NCI-H1048 (cell line): ENCODE results near the gene GTPBP10.
A peak's percentile ranks its signal among the peaks of the same experiment; 100 is the strongest.

ENCODE experiments used
- DNase-seq: peaks from one replicate; lab custom pipeline; 2025; lab: John Stamatoyannopoulos, UW

Gene GTPBP10

DNA sequence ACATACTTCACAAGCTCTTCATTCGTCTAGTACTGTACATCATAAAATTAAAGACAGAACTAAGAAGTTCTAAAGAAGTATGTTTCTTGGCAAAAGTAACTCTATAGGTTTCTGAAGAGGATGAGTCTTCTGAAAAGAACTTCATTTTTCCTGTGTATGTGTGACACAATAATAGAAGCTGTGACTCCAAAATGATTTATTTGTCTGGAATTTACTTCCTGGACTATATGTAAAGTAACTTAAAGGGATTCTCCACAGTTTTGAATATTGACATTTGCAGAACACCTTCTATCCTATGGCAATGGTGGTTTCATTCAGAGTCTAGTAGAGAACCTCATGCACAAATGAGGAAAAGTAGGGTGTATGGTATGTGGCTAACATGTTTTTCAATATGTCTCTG is 36.9 kb downstream of the GTPBP10 start:
- DNase-seq, result no peak

DNA sequence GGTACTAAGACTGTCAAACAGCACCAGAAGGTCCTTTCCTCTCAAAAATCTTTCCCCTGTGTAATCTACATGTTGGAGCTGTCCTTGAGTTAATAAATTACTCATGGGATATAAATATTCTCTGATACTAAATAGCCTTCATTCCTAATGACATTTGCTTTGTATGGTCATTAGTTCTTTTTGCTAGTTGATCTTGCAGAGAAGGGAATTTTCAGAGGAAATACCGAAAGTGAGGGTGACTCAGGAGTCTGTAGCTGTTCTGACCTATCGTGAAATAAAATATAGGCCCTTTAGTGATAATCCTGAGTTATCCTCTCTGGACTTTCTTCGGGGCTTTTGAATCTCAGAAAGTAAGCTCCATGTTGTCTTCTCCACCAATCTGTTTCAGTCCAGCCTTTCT is 37.3 kb downstream of the GTPBP10 start:
- DNase-seq, result no peak

GRCh38 chr7:90384433-90384832 is 37.9 kb downstream of the GTPBP10 start:
- no peak for DNase-seq

GRCh38 chr7:90387470-90388240 is 41.1 kb downstream of the GTPBP10 start:
- no peak for DNase-seq

DNA sequence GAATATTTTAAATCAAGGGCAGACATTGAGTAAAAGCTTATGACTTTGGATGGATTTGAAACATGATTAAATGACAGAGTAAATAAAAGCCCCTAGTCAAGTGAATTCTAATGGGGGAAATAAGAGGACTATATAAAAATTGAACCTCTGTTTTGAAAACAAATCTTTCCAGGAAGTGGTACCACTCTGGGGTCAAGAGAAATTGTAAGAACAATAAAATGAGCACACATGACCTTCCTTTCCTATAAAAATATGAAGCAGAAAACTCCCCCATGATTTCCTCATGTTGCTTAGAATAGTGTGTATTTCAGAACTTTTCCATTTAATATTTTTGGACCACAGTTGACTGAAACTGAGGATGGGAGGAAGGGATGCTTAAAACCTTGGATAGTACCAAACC is 44.4 kb downstream of the GTPBP10 start:
- DNase-seq, result no peak

- no peak for DNase-seq
These were observed 45.0 kb downstream of the GTPBP10 start for GRCh38 chr7:90391488-90391887.

DNA sequence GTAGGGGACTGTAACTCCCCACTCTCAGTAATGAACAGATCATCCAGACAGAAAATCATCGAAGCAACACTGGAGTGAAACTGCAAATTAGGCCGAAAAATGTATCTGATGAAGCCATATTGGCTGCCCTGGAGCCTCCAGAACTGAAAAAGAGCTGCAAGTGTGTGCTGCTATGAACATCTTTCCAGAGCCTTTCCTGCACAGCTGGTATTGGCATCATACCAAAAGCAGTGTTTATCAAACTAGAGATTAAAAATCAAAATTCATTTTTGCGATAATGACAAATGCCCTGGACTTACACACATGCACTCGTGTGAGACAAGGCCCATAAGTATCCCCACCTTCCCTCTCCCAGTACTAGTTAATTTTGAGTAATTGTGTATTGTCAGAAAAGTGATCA is 49.9 kb downstream of the GTPBP10 start:
- no peak for DNase-seq

DNA sequence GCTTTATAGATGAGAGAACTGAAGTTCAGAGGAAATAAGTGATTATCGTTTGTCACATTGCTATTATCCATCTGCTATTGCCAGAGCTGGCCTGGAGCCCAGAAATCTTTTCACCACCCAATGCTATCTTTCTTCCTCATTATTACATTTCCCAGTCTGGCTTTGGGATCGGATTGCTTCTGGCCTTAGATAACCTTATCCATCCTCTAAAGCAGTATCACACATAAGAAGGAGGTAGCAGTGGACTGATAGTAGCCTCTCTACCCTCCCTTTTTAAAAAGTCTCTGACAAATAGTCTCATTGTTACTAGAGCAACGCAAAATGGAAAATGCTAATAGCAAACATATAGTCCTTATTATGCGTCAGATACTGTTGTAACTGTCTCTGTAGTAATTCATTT is 55.5 kb downstream of the GTPBP10 start:
- no peak for DNase-seq

DNA sequence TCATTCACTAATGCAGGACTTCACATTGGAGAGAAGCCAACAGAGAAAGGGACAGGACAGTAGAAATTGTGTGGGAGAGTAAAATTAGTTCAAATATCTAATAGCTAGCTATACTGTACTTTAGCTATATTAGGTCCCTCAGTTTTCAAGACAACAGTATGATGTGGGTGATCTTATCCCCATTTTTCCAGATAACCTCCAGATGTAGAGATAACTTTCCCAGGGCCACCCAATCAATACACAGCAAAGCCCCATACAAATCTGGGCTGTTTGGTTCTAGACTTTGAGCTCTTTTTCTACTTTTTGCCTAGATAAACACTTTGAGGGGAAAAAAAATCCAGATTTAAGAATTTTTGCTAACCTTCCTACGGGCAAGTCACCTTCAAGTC is 56.3 kb downstream of the GTPBP10 start:
- DNase-seq, result no peak

GRCh38 chr7:90403174-90404113 is 56.9 kb downstream of the GTPBP10 start, which contains the start of gene CLDN12:
CLDN12 (plus strand) TSS chr7:90403461; CDS start chr7:90412677, 9,216 bp downstream.
- peak; percentile 70 for DNase-seq

GRCh38 chr7:90404777-90405176 is 58.3 kb downstream of the GTPBP10 start:
- no peak for DNase-seq

- no peak for DNase-seq
These were observed 60.9 kb downstream of the GTPBP10 start for GRCh38 chr7:90407484-90407821.

DNA sequence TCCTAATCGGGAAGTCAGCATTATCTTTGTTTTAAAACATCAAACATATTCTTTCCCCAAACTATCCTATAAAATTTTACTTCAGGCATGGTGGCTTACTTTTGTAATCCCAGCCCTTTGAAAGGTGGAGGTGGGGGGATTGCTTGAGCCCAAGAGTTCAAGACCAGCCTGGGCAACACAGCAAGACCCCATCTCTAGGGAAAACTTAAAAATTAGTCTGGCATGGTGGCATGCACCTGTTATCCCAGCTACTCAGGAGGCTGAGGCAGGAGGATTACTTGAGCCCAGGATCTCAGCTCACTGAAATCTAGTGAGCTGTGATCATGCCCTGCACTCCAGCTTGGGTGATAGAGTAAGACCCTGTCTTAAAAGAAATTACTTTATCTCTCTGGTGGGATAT is 61.6 kb downstream of the GTPBP10 start:
- no peak for DNase-seq

DNA sequence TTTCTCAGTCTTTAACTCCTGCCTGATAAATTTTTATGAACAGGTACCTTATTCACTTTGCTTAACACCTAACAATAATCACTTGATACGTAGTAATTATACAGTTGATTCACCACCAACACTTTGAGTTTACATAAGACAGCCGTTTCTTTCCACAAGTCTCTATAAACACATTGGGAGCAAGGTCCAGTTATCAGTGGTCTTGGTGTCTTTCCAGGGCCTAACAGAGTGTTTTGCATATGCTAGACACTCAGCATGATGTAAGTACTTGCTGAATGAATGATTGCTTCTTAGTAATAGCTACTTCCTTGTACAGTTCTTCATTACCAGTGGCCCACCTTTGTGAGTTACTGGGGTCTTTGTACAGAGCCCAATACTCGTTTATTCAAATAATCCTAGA is 63.2 kb downstream of the GTPBP10 start:
- DNase-seq, result no peak

GRCh38 chr7:90411510-90411909 is 65.0 kb downstream of the GTPBP10 start:
- no peak for DNase-seq

DNA sequence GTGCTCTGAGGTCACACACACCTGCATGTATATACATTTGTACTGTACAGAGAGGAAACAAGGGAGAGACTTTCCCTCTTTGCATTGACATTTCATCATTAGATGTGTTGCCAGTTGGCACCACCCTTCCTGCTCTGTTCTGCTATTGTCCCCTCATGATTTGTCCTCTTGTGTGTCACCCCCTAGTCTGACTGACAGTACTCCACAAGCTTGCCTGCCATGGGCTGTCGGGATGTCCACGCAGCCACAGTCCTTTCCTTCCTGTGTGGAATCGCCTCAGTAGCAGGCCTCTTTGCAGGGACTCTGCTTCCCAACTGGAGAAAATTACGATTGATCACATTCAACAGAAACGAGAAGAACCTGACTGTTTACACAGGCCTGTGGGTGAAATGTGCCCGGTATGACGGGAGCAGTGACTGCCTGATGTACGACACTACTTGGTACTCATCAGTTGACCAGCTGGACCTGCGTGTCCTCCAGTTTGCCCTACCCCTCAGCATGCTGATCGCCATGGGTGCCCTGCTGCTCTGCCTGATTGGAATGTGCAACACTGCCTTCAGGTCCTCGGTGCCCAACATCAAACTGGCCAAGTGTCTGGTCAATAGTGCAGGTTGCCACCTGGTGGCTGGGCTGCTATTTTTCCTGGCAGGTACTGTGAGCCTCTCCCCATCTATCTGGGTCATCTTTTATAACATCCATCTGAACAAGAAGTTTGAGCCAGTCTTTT is 66.1 kb downstream of the GTPBP10 start:
- no peak for DNase-seq

DNA sequence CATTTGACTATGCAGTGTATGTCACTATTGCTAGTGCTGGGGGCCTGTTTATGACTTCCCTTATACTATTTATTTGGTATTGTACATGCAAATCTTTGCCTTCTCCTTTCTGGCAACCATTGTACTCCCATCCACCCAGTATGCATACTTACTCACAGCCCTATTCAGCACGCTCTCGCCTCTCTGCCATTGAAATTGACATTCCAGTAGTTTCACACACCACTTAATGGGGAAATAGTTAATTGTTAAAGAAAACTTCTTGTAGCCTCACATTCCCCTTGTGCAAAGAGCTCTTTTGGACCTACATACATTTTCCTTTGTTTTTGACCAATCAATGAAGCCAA is 66.6 kb downstream of the GTPBP10 start:
- no peak for DNase-seq

GRCh38 chr7:90421651-90422050 is 75.1 kb downstream of the GTPBP10 start:
- DNase-seq, result no peak

GRCh38 chr7:90424720-90425119 is 78.2 kb downstream of the GTPBP10 start:
- no peak for DNase-seq

DNA sequence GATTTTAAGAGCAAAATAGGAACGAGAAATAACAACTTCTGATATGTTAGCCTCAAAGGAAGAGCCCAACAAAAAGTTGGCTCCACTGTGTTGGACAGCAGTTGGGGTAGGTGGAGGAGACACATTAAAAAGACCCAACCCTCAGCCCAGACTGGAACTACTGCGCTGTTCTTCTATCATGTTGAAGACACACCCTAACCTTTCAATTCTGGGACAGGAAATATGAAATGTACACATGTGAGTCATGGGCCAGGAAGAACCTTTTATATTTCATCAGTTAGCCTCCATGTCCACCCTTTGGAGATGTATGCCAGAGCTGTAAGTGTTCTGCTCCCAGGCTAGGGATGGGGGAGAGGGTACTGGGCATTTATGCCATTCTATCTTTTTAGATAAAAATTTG is 78.9 kb downstream of the GTPBP10 start:
- no peak for DNase-seq

GRCh38 chr7:90430614-90431460 is 84.3 kb downstream of the GTPBP10 start:
- no peak for DNase-seq

DNA sequence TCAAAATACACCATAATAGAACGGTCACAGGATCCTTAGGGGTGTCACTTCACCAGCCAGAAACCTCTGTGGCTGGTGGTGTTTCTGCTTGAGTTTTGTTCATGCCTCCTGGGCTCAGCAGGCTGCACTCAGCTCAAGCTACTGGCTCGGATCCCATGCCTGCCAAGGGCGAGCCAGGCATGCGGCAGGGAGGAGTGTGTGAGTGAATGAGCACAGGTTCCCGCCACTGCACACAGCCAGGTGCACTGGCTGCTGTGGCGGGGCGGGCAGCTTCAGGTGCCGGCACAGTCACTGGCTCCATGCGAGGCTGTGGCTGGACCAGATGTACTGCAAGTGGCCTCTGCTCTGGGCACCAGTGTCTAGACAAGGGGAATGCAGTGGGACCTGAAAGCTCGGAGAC is 86.2 kb downstream of the GTPBP10 start:
- DNase-seq, result no peak
